Measurements from ENCODE around the gene RNLS.

Gene RNLS

DNA sequence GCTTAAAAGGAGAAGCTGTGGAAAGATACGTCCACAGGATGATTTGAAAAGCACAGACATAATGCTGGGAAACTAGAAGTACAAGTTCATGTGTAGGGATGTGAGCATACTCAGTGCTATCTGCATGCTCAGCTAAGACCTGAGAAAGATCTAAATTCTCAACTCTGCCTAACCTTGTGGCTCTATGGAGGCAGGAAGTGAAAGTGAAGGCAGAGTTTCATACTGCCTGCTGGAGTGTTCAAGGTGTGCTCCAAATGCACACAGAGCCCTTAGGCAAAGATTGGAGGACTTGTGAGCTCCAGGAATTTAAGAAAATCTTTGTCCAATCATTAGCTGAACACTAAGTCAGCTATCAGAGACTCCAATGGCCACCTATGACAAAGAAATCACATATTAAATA lies 190.9 kb downstream of the RNLS start:
- TF ChIP-seq, protein P1, sequence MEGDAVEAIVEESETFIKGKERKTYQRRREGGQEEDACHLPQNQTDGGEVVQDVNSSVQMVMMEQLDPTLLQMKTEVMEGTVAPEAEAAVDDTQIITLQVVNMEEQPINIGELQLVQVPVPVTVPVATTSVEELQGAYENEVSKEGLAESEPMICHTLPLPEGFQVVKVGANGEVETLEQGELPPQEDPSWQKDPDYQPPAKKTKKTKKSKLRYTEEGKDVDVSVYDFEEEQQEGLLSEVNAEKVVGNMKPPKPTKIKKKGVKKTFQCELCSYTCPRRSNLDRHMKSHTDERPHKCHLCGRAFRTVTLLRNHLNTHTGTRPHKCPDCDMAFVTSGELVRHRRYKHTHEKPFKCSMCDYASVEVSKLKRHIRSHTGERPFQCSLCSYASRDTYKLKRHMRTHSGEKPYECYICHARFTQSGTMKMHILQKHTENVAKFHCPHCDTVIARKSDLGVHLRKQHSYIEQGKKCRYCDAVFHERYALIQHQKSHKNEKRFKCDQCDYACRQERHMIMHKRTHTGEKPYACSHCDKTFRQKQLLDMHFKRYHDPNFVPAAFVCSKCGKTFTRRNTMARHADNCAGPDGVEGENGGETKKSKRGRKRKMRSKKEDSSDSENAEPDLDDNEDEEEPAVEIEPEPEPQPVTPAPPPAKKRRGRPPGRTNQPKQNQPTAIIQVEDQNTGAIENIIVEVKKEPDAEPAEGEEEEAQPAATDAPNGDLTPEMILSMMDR (IDR thresholded peaks at IDR 0.05; ENCODE audit: low read depth, low read length) = no peak

DNA sequence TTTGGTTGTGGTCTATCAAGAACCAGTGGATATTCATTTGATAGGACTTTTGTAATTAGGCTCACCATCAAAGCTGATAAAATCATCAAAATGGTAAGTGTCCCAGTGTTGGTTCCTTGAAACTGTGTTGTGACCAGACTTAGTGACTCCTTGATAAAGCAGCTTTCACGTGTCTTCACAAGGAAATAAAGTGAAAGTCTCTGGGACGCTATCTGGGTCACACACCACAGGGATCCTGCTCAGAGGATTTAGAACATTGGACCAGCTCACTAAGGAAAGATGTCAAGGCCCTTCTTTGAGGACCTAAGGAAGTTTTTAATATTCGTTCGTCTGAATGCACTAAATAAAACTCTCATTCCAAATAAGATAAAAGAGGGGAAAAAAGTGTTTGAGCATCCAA lies 193.1 kb downstream of the RNLS start:
- H3K4me3 ChIP-seq (replicated peaks in 1 of 2; ENCODE audit: low read depth in 2 of 2, low read length in 2 of 2) = no peak overlapping the region
- no peak for DNase-seq (ENCODE audit: low read depth in 2 of 2)
- TF ChIP-seq, protein P1 (IDR thresholded peaks at IDR 0.05; ENCODE audit: low read depth, low read length) = no peak

More for the DNA sequence above, 190.9 kb downstream of the RNLS start:
- no peak for DNase-seq (ENCODE audit: low read depth in 2 of 2)
- no peak overlapping the region for H3K4me3 ChIP-seq (replicated peaks in 1 of 2; ENCODE audit: low read depth in 2 of 2, low read length in 2 of 2)

DNA sequence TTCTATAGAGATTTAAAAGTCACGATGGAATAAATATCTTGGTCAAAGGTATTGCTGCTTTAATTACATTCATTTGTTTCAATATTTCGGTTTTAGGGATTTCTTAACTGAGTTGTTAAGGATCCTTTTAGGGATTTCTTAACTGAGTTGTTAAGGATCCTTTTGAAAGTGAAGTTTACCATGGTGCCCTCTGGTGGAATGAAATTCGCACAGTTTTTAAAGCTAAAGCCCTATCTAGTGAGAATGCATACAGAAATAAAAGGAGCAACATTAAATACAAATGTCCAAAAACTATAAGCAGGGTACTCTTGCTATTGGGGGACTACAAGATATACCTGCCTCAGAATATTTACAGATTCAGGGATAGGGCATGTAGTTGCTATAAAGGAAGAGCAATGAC lies 193.7 kb downstream of the RNLS start:
- H3K4me3 ChIP-seq (replicated peaks in 1 of 2; ENCODE audit: low read depth in 2 of 2, low read length in 2 of 2) = no peak overlapping the region
- peak; percentile 80 for DNase-seq (ENCODE audit: low read depth in 2 of 2)
- TF ChIP-seq, protein P1 (IDR thresholded peaks at IDR 0.05; ENCODE audit: low read depth, low read length) = peak; percentile 54

DNA sequence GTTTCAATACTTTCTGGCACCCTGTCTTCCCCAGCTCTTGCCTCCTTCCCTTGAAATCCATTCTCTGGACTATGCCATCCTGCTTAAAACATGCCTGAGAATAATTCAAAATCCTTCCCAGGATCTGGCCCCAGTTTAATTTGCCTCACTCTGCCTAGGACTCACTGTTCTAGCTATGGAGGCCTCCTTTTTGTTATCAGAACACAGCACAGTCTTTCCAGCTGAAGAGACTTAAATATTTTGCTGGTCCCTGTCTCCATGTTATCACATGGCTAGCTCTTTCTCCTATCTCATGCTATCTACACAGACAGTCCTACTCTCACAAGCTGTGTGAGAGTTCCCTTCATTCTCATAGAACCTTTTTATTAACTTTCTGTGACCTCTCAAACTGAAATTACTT lies 194.8 kb downstream of the RNLS start:
- TF ChIP-seq, protein P1 (IDR thresholded peaks at IDR 0.05; ENCODE audit: low read depth, low read length) = no peak
- no peak for DNase-seq (ENCODE audit: low read depth in 2 of 2)
- no peak overlapping the region for H3K4me3 ChIP-seq (replicated peaks in 1 of 2; ENCODE audit: low read depth in 2 of 2, low read length in 2 of 2)

DNA sequence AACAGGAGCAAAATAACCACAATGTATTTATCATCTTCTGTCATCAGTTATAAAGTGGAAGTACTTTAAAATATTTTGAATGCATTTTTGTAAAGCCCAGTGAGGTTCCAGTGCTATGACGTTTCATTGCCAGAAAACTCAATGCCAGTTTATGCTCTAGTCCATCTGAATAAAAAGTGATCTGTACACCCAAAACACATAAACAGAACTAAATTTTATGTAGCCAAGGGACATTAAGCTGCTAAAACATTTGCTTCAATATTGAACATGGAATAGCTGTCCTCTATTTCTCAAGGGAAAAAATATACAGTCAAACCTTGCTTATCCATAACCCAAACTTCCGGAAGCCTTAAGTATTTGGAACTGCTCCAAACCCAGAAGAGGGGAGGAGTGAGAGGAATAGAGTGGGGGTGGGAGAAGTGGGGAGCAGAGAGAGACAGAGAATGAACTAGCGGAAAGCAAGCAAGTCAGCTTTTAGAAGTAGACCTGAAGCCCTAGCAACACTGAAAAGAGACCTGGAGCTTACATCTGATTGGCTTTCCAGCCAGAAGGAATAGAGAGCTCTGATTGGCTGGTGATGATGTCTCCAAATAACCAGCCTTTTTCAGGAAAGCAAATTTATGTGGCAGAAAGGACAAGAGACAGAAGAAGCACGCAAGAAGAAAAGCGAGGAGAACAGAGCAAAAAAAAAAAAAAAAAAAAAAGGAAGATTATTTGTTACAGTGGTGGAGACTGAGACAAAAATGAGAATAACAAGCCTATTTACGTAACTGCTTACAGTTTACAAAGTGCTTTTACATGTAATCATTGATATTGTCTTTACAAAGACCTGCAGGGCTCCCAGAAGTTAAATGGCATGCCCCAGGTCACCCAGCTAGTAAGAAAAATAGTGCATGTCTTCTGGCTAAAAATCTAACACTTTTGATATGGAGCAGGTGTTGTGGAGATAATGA lies 196.0 kb downstream of the RNLS start:
- H3K4me3 ChIP-seq (replicated peaks in 1 of 2; ENCODE audit: low read depth in 2 of 2, low read length in 2 of 2) = no peak overlapping the region
- peak; percentile 83 to 89 for DNase-seq (ENCODE audit: low read depth in 2 of 2)
- TF ChIP-seq, protein P1 (IDR thresholded peaks at IDR 0.05; ENCODE audit: low read depth, low read length) = no peak

DNA sequence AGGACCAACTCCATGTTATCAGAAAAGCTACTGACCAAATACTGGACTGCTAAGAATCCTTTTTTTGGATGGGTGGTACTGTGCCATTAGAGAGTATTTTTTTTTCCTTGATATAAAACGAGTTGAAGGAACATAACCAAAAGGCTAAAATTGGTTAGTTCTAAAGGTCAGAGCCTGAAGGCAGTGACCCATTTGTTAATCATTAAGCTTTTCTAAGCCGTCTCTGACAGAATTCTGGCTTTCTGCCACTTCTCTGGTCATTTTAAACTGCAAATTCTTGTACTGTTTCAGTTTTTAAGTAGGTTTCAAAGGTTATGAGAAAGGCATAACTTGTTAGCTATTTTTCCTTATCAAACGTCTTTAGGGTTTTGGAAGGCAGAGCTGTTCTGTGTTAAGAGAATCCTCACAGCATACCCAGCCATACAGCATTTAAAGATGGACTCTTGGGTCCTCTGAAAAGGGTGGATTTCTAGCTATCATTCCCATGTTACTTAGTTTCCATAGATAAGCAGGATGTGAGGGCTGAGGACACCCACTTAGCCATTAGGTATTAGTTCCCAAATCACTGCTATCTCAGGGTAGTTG lies 196.8 kb downstream of the RNLS start:
- peak; percentile 25 to 59 for DNase-seq (ENCODE audit: low read depth in 2 of 2)
- TF ChIP-seq, protein P1 (IDR thresholded peaks at IDR 0.05; ENCODE audit: low read depth, low read length) = no peak
- no peak overlapping the region for H3K4me3 ChIP-seq (replicated peaks in 1 of 2; ENCODE audit: low read depth in 2 of 2, low read length in 2 of 2)
